ENCODE data around the gene TXK. TPM values are rescaled to one million over a fixed set of nuclear protein-coding genes. Genes with fewer than 3 reads are reported as not detected.

The TXK gene
- total RNA-seq, 1 experiment from 2014 or later = 1.7 TPM

DNA sequence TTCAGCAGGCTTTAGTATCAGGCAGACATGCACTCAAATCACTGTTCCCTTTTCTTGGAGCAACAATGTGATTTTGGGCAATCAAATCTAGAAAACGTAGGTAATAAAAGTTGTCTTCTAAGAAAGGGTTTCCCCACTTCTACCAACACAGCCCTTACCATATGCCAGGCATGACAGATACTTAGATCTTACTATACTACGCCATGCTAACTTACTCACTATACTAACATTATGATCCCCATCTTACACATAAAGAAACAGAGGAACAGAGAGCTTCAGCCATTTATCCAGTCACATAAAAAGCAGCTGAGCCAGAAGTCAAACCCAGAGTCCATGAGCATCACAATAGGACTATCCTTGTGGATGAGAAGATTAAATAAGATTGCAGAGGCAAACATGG is 9.2 kb downstream of the TXK start:
- ChIA-PET RAD21 (ENCODE audit: low non-redundant PET in 1 of 2, low total read pairs in 2 of 2, uncharacterized antibody in 2 of 2, unreplicated experiment in 2 of 2) (no interaction called here), POLR2A (no interaction called here), CTCF (interaction anchor here (1.2 kb wide), 1 partner anchor 15 kb away, joined by 4 read pairs; no protein-coding TSS in a partner anchor)
- Histone ChIP-seq H3K27me3 (ENCODE audit: insufficient read depth, low read length) (no peaks in the 10 kb centered on the region), H3K36me3 (ENCODE audit: control insufficient read depth in 1 of 2, insufficient read depth in 2 of 2, low read length in 2 of 2) (no peaks in the 10 kb centered on the region), H3K79me2 (ENCODE audit: insufficient read depth, low read length) (no peaks in the 10 kb centered on the region), H3K9me3 (ENCODE audit: control insufficient read depth in 1 of 2, insufficient read depth in 1 of 2, low read depth in 1 of 2, low read length in 2 of 2) (no peaks in the 10 kb centered on the region), H4K20me1 (ENCODE audit: insufficient read depth) (no peaks in the 10 kb centered on the region), H3K4me3 (replicated peaks in 1 of 2; ENCODE audit: low read depth in 1 of 2, low read length in 2 of 2) (no peak overlapping the region), H3K9ac (ENCODE audit: low read length) (no peak overlapping the region), H2AFZ (ENCODE audit: low read depth, low read length, poor library complexity, severe bottlenecking) (no peak overlapping the region), H3K4me1 (ENCODE audit: control insufficient read depth in 1 of 2, insufficient read depth in 2 of 2, low read length in 2 of 2) (peaks cover 30 to 33% of the 10 kb centered on the region in 2 experiments), H3K27ac (ENCODE audit: low read depth, low read length) (no peak overlapping the region), H3K4me2 (ENCODE audit: low read length) (no peak overlapping the region), H3K9me2 (ENCODE audit: insufficient read depth) (no peaks in the 10 kb centered on the region)
- ATAC-seq (no peak), DNase-seq (ENCODE audit: low read depth, low spot score) (no peak)
- intact Hi-C loops (cut with micrococcal nuclease) = loop anchor here (5.0 kb wide), 1 partner anchor 837 kb away; no protein-coding TSS in a partner anchor
- BruUV-seq (replicated peaks) = no TSS peak
- TF ChIP-seq ZNF274 (IDR thresholded peaks at IDR 0.05; ENCODE audit: low read depth, low read length) (no peak), EGR1 (IDR thresholded peaks at IDR 0.05; ENCODE audit: low read depth) (no peak), SP1 (IDR thresholded peaks at IDR 0.05; ENCODE audit: low read depth) (no peak), EZH2 (IDR thresholded peaks at IDR 0.05) (no peak)
- TF ChIP-seq, protein P1, sequence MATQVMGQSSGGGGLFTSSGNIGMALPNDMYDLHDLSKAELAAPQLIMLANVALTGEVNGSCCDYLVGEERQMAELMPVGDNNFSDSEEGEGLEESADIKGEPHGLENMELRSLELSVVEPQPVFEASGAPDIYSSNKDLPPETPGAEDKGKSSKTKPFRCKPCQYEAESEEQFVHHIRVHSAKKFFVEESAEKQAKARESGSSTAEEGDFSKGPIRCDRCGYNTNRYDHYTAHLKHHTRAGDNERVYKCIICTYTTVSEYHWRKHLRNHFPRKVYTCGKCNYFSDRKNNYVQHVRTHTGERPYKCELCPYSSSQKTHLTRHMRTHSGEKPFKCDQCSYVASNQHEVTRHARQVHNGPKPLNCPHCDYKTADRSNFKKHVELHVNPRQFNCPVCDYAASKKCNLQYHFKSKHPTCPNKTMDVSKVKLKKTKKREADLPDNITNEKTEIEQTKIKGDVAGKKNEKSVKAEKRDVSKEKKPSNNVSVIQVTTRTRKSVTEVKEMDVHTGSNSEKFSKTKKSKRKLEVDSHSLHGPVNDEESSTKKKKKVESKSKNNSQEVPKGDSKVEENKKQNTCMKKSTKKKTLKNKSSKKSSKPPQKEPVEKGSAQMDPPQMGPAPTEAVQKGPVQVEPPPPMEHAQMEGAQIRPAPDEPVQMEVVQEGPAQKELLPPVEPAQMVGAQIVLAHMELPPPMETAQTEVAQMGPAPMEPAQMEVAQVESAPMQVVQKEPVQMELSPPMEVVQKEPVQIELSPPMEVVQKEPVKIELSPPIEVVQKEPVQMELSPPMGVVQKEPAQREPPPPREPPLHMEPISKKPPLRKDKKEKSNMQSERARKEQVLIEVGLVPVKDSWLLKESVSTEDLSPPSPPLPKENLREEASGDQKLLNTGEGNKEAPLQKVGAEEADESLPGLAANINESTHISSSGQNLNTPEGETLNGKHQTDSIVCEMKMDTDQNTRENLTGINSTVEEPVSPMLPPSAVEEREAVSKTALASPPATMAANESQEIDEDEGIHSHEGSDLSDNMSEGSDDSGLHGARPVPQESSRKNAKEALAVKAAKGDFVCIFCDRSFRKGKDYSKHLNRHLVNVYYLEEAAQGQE (IDR thresholded peaks at IDR 0.05; ENCODE audit: low read depth) = no peak

DNA sequence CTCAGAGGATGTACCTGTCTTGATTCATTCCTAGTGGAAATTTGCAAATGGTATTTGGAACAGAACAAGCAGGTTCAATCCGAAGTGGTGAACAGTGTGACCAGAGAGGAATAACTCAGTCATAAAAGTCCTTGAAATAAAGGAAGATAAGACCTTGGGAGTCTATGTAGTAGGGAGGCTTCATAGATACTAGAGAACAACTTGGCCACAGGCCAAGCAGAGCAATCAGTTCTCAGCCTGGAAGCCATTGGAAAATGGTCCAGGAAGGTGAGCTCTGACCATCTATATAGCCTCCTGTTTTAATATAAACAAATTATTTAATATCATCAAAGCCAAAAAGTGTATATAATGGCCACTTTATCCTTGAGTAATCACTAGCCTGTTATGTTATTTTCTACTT is 11.3 kb downstream of the TXK start:
- ChIA-PET RAD21 (ENCODE audit: low non-redundant PET in 1 of 2, low total read pairs in 2 of 2, uncharacterized antibody in 2 of 2, unreplicated experiment in 2 of 2) (no interaction called here), POLR2A (no interaction called here), CTCF (interaction anchor here (1.4 kb wide), 1 partner anchor 13 kb away, joined by 3 read pairs; no protein-coding TSS in a partner anchor)
- BruUV-seq (replicated peaks) = no TSS peak
- Histone ChIP-seq H3K27ac (ENCODE audit: low read depth, low read length) (no peak overlapping the region), H3K9me2 (ENCODE audit: insufficient read depth) (no peaks in the 10 kb centered on the region), H3K9ac (ENCODE audit: low read length) (no peak overlapping the region), H2AFZ (ENCODE audit: low read depth, low read length, poor library complexity, severe bottlenecking) (no peak overlapping the region), H3K4me1 (ENCODE audit: control insufficient read depth in 1 of 2, insufficient read depth in 2 of 2, low read length in 2 of 2) (peaks cover 12% of the 10 kb centered on the region in 2 experiments), H3K9me3 (ENCODE audit: control insufficient read depth in 1 of 2, insufficient read depth in 1 of 2, low read depth in 1 of 2, low read length in 2 of 2) (no peaks in the 10 kb centered on the region), H3K79me2 (ENCODE audit: insufficient read depth, low read length) (no peaks in the 10 kb centered on the region), H3K27me3 (ENCODE audit: insufficient read depth, low read length) (no peaks in the 10 kb centered on the region), H4K20me1 (ENCODE audit: insufficient read depth) (no peaks in the 10 kb centered on the region), H3K4me3 (replicated peaks in 1 of 2; ENCODE audit: low read depth in 1 of 2, low read length in 2 of 2) (no peak overlapping the region), H3K4me2 (ENCODE audit: low read length) (no peak overlapping the region), H3K36me3 (ENCODE audit: control insufficient read depth in 1 of 2, insufficient read depth in 2 of 2, low read length in 2 of 2) (no peaks in the 10 kb centered on the region)
- ATAC-seq = no peak
- no peak for DNase-seq (ENCODE audit: low read depth, low spot score)
- intact Hi-C loops (cut with micrococcal nuclease) = no loop called here
- TF ChIP-seq SIN3A (IDR thresholded peaks at IDR 0.05; ENCODE audit: low read depth) (no peak), SP1 (IDR thresholded peaks at IDR 0.05; ENCODE audit: low read depth) (no peak), YY1 (IDR thresholded peaks at IDR 0.05; ENCODE audit: extremely low read depth, insufficient replicate concordance, low read depth, low read length) (no peak), EZH2 (IDR thresholded peaks at IDR 0.05) (no peak), EGR1 (IDR thresholded peaks at IDR 0.05; ENCODE audit: low read depth) (no peak)
- TF ChIP-seq, protein P1 (IDR thresholded peaks at IDR 0.05; ENCODE audit: low read depth) = no peak
- TF ChIP-seq, protein P2, sequence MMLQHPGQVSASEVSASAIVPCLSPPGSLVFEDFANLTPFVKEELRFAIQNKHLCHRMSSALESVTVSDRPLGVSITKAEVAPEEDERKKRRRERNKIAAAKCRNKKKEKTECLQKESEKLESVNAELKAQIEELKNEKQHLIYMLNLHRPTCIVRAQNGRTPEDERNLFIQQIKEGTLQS (IDR thresholded peaks at IDR 0.05) = no peak
- TF ChIP-seq, protein P3, sequence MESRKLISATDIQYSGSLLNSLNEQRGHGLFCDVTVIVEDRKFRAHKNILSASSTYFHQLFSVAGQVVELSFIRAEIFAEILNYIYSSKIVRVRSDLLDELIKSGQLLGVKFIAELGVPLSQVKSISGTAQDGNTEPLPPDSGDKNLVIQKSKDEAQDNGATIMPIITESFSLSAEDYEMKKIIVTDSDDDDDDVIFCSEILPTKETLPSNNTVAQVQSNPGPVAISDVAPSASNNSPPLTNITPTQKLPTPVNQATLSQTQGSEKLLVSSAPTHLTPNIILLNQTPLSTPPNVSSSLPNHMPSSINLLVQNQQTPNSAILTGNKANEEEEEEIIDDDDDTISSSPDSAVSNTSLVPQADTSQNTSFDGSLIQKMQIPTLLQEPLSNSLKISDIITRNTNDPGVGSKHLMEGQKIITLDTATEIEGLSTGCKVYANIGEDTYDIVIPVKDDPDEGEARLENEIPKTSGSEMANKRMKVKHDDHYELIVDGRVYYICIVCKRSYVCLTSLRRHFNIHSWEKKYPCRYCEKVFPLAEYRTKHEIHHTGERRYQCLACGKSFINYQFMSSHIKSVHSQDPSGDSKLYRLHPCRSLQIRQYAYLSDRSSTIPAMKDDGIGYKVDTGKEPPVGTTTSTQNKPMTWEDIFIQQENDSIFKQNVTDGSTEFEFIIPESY (IDR thresholded peaks at IDR 0.05; ENCODE audit: extremely low read depth, insufficient replicate concordance, low read length) = no peak

Measured in HCT116 (cell line).